GM18520 (cell line): Measurements from ENCODE around the gene PGAP3.
"Not testable (repeated sequence)": the region's sequence is repeated elsewhere in the genome, so short reads cannot be mapped to it uniquely, and the experiment has no call there.

Experiments
- ATAC-seq: cut with Tn5 transposase; IDR thresholded peaks from one replicate; pipeline ENCODE4 v1.9.1; 2021; ENCODE audit not compliant: unreplicated experiment

PGAP3 gene

DNA sequence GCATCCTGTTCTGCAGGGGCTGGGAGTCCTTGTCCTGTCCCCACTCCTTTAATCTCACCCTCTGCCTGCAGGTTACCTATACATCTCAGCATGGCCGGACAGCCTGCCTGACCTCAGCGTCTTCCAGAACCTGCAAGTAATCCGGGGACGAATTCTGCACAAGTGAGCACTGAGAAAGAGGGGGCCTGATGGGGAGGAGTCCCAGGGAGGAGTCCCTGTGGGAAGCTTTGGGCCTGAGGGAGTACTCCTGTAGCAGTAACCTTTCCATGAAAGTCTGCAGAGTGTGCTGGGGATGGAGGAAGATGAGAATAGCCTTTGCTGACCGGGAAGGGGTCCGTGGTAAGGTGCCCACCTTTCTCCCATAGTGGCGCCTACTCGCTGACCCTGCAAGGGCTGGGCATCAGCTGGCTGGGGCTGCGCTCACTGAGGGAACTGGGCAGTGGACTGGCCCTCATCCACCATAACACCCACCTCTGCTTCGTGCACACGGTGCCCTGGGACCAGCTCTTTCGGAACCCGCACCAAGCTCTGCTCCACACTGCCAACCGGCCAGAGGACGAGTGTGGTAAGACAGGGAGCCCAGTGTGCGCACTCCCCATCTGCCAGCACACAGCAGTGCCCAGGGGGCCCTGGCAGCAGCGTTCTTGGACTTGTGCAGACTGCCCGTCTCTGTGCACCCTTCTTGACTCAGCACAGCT, 27.7 kb upstream of the PGAP3 start:
- no peak for ATAC-seq

DNA sequence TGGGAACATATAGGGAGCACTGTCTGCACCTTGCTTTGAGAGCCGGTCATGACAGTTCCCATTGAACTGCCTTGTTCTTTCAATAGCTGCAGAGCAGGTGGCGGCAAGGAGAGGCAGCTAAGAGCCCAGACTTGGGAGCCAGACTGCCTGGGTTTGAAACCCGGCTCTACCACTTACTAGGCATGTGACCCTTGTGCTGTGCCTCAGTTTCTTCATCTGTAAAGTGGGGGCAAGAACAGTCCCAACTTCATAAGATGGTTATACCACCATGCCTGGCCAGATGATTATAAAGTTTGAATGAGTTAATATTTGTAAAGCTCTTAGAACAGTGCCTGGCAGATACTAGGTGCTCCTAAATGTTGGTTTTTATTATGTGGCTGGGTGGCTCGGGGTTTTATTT, 26.4 kb upstream of the PGAP3 start:
- no peak for ATAC-seq

DNA sequence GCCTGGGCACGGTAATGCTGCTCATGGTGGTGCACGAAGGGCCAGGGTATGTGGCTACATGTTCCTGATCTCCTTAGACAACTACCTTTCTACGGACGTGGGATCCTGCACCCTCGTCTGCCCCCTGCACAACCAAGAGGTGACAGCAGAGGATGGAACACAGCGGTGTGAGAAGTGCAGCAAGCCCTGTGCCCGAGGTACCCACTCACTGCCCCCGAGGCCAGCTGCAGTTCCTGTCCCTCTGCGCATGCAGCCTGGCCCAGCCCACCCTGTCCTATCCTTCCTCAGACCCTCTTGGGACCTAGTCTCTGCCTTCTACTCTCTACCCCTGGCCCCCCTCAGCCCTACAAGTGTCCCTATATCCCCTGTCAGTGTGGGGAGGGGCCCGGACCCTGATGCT, 24.0 kb upstream of the PGAP3 start:
- ATAC-seq: no peak

DNA sequence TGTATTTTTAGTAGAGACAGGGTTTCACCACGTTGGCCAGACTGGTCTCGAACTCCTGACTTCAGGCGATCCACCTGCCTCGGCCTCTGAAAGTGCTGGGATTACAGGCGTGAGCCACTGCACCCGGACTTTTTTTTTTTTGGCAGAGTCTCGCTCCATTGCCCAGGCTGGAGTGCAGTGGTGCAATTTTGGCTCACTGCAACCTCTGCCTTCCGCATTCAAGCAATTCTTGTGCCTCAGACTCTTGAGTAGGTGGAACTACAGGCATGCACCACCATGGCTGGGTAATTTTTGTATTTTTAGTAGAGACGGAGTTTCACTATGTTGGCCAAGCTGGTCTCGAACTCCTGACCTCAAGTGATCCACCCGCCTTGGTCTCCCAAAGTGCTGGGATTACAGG, 23.2 kb upstream of the PGAP3 start:
- ATAC-seq: not testable (repeated sequence)

DNA sequence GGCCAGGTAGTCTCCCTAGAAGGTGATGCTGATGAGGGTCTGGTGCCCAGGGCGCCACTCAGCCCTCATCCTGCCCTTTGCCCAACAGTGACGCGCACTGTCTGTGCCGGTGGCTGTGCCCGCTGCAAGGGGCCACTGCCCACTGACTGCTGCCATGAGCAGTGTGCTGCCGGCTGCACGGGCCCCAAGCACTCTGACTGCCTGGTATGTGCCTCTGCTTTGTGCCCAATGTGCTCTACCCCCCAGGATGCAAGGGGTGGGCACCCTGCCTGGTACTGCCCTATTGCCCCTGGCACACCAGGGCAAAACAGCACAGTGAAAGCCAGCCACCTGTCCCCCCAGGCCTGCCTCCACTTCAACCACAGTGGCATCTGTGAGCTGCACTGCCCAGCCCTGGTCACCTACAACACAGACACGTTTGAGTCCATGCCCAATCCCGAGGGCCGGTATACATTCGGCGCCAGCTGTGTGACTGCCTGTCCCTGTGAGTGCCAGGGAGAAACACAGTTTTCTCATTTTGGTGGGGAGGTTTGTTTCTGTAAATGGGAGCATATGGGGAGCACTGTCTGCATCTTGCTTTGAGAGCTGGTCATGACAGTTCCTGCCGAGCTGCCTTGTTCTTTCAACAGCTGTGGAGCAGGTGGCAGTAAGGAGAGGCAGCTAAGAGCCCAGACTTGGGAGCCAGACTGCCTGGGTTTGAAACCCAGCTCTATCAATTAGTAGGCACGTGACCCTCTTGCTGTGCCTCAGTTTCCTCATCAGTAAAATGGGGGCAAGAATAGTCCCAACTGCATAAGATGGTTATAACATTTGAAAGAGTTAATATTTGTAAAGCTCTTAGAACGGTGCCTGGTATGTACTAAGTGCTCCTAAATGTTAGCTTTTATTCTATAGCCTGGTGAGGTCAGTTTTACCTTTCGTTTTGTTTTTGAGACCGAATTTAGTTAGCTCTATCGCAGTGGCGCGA, 22.4 kb upstream of the PGAP3 start:
- ATAC-seq: no peak

DNA sequence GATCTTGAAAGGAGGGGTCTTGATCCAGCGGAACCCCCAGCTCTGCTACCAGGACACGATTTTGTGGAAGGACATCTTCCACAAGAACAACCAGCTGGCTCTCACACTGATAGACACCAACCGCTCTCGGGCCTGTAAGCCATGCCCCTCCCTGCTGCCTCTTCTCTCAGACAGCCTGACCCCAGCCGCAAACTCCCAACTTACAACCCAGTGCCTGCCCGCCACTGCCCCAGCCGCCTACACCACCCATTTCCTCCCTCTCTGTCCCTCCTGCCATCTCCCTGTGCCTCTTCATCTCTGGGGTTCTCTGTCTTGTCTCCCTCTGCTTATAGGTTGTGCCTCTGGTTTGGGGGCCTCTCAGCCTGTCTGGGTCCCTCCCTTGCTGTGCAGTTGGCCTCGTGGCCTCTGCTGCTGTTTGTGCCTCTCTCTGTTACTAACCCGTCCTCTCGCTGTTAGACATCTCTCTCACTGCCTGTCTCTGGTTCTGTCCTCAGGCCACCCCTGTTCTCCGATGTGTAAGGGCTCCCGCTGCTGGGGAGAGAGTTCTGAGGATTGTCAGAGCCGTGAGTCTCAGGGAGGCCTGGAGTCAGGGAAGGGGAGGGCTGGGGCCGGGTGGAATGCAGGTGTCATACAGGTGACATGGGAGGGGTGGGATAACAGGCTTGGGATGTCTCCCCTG, 21.6 kb upstream of the PGAP3 start:
- no peak for ATAC-seq

DNA sequence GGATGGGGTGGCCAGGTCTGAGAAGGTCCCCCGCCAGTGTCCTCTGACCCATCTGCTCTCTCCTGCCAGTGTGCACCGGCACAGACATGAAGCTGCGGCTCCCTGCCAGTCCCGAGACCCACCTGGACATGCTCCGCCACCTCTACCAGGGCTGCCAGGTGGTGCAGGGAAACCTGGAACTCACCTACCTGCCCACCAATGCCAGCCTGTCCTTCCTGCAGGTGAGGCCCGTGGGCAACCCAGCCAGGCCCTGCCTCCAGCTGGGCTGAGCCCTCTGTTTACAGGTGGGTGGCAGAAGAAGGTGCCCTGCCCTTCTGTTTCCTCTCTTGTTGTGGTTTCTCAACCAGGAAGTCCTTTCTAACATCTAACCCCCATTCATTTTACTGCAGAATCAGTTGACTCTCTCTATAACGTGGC, 19.1 kb upstream of the PGAP3 start:
- ATAC-seq: no peak

DNA sequence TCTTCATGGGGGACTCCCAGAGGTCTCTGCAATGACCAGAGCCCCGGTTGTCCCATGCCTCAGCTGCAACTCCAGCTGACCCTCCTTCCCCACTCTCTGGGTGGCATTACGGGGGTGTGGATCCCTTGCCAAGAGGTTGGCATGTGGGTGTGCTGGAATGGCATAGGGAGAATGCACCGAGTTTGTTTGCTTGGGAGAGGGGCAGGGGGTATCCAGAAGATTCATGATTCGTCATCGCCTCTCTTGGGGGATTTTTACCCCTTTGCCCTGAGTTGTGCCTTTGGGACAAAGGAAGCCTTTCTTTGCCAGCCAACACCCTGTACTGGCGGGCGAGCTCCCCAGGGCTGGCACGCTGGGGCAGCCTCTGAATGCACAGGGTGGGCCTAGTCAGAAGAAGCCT, 18.5 kb upstream of the PGAP3 start:
- no peak for ATAC-seq

DNA sequence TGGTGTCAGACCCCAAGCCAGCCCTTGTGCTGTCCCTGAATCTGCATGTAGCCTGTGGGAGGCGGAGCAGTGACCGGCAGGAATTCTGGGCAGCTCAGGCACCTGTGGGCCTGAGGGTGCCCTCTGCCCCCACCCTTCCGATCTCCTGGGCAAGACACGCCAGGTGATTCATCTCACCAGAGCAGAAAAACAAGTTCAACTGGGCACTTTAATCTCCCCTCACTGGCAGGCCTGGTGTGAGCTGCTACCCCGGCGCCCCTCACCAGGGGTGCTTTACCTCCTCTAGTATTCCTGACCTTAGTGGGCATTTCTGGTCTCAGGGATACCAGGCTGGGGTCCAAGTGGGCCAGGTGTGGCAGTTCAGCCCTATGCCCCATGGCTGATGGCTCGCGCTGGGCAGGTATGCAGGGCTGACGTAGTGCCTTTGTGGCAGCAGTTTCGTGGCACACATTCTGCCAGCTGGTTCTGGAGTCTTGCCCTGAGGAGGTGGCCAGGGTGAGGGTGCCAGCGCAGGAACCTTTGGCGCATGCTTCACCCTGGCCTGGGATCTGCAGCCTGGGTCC, 18.0 kb upstream of the PGAP3 start:
- no peak for ATAC-seq

DNA sequence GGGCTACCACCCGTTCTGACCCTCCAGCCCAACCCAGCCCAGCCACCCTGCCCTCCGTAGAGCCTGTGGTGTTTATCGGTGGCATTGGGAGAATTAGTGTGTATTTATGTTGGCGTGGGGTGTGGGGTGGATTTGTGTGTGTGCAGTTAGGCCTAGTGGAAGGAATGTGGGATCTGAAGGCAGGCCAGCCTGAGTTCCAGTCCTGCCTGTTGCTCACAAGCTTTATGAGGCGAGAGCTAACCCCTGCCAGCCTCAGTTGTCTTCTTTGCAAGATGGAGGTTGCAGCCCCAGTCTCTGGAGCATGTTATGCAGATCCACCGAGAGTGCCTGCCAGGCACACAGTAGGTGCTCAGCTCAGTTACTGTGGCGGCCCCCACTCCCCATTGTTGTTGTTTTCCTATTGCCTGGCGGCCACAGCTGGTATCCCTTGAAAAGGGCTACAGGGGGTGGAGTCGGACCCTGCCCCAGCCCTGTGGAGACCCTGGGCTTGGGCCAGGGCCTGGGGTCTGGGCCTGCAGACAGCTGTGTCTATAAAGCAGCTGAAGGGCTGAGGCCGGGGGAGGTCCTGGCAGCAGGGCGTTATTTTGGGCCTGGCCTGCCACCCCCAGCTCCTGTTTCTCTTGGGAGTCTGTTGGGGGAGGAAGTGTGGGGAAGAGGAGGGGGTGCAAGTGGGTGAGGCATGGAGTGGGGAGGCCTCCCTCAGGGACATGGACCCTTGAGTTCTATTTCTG, 17.1 kb upstream of the PGAP3 start:
- no peak for ATAC-seq

DNA sequence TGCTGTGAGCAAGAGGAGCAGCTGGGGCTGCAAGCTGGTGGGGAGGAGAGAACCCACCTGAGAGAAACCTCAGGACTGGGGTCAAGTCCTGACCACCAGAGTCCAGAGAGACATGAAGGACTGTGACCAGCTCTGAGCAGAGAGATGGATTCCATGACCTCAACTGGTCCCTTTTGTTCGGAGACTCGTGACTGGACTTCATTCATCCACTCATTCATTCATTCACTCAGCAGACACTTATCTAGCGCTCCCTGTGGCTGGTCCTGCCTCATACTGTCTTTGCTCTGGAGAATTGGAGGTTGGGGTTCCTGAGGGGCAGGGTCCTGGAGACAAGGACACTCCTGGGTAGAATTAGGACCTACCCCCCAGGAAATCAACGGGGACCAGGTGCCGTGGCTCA, 16.1 kb upstream of the PGAP3 start:
- ATAC-seq: no peak

DNA sequence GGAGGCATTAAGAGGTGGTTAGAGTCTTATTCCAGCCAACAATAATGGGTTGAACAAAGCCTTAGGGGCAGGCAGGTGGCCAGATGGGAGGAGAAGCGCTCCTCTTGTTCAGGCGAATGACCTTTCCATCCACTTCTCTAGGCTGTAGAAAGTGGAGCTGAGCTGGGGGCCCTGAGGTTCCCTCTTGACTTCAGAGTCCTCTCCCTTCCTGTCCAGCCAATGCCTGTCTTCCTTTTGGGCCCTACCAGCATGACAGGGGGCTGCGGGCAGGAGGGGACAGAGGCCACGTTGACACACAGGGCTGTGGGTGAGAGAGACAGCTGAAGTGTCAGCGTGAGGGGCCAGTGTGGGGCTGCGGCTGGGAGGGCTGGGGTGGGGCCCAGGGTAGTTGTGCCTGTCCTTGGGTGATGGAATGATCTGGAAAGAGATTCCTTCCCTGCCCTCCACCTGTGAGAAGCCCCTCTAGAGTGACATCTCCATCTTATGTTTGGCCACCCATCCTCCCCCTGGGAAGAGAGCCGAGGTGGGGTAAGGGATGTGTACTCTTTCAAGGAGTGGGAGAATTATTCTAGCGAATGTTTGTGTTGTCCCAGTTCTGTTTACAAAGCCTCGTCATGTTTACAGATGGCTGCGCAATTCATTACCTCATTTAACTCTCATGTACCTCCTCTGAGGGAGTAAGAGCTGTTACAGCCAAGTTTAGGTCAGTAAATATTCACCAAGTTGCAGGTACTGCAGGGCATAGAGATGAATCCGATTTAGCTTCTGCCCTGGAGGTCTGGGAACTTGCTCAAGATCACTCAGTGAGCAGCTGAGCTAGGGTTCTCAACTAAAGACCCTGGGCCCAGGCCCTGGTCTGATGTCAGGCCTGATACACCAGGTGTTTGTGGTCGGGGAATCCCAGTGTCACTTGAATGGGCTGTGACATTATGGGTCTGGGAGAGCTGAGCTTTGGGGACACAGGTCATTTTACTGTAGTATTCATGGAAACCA, 15.3 kb upstream of the PGAP3 start:
- no peak for ATAC-seq

DNA sequence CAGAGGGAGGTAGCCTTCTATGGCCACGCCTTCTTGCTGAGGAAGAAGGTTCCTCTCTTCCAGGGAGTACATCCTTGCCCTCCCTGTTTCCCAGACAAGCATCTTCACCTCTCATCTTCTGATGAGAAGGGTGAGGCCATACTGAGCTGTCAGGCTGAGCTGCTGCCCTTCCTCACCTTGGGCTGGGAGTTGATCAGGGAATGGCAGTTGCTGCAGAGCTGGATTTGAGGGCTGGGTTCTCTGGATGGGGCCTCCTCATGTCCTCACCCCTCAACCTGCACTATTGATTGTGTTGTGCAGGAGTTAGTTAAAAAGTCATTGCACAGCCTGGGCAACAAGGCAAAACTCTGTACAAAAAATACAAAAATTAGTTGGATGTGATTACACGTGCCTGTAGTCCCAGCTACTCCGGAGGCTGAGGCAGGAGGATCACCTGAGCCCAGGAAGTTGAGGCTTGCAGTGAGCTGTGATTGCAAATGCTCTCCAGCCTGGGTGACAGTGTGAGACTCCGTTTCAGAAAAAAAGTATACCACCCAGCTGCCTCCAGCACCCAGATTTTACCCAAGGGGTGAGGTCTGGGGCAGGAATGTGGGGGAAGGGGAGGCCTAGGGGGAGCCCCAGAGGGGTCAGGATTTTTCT, 14.0 kb upstream of the PGAP3 start:
- no peak for ATAC-seq

DNA sequence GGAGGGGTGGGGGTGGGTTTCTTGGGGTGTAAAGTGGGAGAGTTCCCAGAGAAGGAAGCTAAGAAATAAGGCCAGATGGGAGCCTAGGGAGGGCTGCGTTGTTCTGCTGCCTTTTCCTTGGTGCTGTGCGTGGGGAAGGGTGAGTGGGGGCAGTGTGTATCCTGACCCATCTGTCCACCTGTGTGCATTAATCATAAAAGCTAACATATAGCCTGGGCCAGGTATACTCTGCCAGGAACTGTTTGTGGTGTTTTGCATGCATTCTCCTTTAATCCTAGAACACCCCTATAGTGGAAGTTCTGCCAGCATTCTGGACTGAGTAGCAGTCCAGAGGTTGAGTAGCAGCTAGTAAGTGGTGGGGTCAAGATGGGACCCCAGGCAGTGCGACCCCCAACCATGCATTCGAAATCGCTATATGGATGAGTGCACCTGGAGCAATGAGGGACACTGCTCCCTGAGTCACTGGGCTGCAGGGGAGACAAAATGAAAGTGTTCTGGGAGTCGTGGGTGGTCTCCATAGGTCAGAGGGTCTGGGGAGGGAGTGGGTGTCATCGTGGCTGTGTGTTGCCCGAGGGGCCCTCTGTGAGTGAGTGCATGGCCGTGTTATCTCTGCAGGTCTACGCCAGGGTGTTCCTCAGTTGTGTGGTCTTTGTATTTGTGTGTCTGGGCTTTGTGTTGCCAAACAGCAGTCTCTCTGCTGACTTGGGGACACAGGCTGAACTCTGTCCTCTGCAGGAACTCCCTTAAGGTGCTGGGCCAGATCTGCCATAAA, 13.3 kb upstream of the PGAP3 start:
- ATAC-seq: no peak

DNA sequence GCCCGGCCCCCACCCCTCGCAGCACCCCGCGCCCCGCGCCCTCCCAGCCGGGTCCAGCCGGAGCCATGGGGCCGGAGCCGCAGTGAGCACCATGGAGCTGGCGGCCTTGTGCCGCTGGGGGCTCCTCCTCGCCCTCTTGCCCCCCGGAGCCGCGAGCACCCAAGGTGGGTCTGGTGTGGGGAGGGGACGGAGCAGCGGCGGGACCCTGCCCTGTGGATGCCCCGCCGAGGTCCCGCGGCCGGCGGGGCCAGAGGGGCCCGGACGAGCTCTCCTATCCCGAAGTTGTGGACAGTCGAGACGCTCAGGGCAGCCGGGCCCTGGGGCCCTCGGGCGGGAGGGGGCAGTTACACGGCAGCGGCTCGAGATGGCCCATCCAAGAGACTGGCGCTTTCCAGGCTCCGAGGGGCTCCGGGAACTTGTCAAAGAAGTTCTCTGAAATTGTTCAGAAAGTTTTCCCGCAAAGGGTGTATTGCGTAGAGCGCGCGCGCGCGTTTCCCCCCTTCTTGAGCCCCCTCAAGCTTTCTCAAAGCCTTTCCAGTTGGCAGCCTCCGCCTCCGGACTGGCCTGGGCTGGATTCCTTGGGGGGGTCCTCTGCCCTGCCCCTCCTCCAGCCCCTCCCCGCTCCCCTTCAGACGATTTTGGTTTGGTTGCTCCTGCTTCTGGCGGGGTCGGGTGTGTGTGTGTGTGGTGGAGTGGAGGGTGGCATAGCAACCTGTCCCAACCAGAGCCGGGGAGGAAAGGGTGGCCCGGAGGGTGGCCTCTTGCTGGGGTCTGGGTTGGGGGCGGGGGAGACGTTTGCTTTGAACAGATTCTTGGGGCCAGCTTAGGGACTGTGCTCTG, 12.5 kb upstream of the PGAP3 start:
- ATAC-seq: no peak

DNA sequence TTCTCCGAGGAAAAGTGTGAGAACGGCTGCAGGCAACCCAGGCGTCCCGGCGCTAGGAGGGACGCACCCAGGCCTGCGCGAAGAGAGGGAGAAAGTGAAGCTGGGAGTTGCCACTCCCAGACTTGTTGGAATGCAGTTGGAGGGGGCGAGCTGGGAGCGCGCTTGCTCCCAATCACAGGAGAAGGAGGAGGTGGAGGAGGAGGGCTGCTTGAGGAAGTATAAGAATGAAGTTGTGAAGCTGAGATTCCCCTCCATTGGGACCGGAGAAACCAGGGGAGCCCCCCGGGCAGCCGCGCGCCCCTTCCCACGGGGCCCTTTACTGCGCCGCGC, 11.9 kb upstream of the PGAP3 start, which contains the start of gene ERBB2:
Gene ERBB2 (plus strand): TSS at position 247 of the 330 bp plus-strand sequence. CDS start 175 bp downstream, outside the sequence.
- no peak for ATAC-seq

DNA sequence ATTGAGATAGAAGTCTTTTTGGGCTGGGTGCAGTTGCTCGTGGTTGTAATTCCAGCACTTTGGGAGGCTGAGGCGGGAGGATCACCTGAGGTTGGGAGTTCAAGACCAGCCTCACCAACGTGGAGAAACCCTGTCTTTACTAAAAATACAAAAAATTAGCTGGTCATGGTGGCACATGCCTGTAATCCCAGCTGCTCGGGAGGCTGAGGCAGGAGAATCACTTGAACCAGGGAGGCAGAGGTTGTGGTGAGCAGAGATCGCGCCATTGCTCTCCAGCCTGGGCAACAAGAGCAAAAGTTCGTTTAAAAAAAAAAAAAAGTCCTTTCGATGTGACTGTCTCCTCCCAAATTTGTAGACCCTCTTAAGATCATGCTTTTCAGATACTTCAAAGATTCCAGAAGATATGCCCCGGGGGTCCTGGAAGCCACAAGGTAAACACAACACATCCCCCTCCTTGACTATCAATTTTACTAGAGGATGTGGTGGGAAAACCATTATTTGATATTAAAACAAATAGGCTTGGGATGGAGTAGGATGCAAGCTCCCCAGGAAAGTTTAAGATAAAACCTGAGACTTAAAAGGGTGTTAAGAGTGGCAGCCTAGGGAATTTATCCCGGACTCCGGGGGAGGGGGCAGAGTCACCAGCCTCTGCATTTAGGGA, 11.4 kb upstream of the PGAP3 start:
- not testable (repeated sequence) for ATAC-seq
